HUES6 (cell line): Measurements from ENCODE around the gene LRRTM3.

ENCODE experiments used
- H3K27ac ChIP-seq: 2 replicates; pipeline ENCODE4 v1.7.0; 2013; ENCODE audit warnings: low read depth, mild to moderate bottlenecking, low read length, inconsistent platforms
- H3K27me3 ChIP-seq: 2 replicates; pipeline ENCODE4 v1.6.1; 2013; ENCODE audit warnings: low read length; ENCODE audit not compliant: control insufficient read depth, insufficient read depth
- H3K36me3 ChIP-seq: 2 replicates; pipeline ENCODE4 v1.6.1; 2013; ENCODE audit warnings: low read length; ENCODE audit not compliant: control insufficient read depth, insufficient read depth
- H3K4me1 ChIP-seq: 2 replicates; pipeline ENCODE4 v1.6.1; 2013; ENCODE audit warnings: low read length; ENCODE audit not compliant: control insufficient read depth, insufficient read depth
- H3K4me3 ChIP-seq: 2 replicates; pipeline ENCODE4 v1.5.1; 2013; ENCODE audit warnings: low read depth, low read length
- H3K9ac ChIP-seq: one replicate; pipeline ENCODE4 v1.6.1; 2013; ENCODE audit warnings: mild to moderate bottlenecking, low read length
- H3K9me3 ChIP-seq: 2 replicates; pipeline ENCODE4 v1.6.1; 2013; ENCODE audit warnings: low read depth, low read length; ENCODE audit not compliant: control insufficient read depth, insufficient read depth

The LRRTM3 gene

DNA sequence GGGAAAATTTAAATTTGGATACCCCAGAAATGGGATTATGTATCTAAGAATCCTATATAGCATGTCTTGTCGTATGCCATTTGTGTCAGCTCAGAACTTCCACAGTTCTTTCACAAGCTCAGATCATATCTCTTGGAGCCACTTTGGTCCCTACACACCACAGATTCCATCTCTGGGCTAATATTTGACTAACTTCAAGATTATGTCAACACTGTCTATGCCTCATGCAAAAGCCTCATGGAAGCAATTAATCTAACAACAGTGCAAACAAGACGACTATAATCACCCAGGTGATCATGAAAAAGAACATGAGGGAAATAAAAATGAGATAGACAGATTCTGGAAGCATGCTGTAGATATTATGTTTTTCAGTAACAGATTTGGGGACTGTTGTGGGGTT is 189.1 kb downstream of the LRRTM3 start:
- Histone ChIP-seq H3K9ac (no peak overlapping the region), H3K4me3 (no peak overlapping the region), H3K4me1 (no peaks in the 10 kb centered on the region), H3K27me3 (no peaks in the 10 kb centered on the region), H3K36me3 (no peaks in the 10 kb centered on the region), H3K9me3 (no peaks in the 10 kb centered on the region), H3K27ac (no peak overlapping the region)

DNA sequence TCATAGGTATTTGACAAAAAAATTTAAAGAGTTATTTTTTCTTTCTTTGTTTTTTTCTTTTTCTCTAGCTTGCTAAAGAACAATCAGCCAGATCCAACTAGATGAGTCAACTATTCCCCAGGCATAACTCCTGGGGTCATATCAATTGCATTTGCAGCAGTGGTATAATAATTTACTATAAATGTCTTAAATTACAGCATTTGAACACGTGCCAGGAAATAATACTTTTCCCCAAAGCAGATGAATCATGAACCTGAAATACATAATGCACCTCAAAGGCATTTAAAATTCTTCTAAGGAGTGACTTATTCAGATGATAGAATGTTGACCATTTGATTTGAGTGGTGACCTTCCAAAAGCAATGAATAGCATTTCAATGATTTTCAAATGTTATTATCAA is 190.1 kb downstream of the LRRTM3 start:
- Histone ChIP-seq H3K4me1 (no peaks in the 10 kb centered on the region), H3K36me3 (no peaks in the 10 kb centered on the region), H3K27me3 (no peaks in the 10 kb centered on the region), H3K27ac (no peak overlapping the region), H3K9me3 (no peaks in the 10 kb centered on the region), H3K9ac (no peak overlapping the region), H3K4me3 (no peak overlapping the region)

- Histone ChIP-seq H3K4me1 (no peaks in the 10 kb centered on the region), H3K27ac (no peak overlapping the region), H3K9ac (no peak overlapping the region), H3K4me3 (no peak overlapping the region), H3K36me3 (no peaks in the 10 kb centered on the region), H3K27me3 (no peaks in the 10 kb centered on the region), H3K9me3 (no peaks in the 10 kb centered on the region)
These were observed 193.8 kb downstream of the LRRTM3 start for GRCh38 chr10:67119651-67120050.

- Histone ChIP-seq H3K36me3 (no peaks in the 10 kb centered on the region), H3K4me3 (no peak overlapping the region), H3K4me1 (no peaks in the 10 kb centered on the region), H3K27ac (no peak overlapping the region), H3K9ac (no peak overlapping the region), H3K27me3 (no peaks in the 10 kb centered on the region), H3K9me3 (no peaks in the 10 kb centered on the region)
These were observed 201.6 kb downstream of the LRRTM3 start for GRCh38 chr10:67127441-67127840.

- Histone ChIP-seq H3K27me3 (no peaks in the 10 kb centered on the region), H3K36me3 (no peaks in the 10 kb centered on the region), H3K9ac (no peak overlapping the region), H3K4me1 (peaks cover 7% of the 10 kb centered on the region; the same call in 1 of the 2 replicates), H3K9me3 (no peaks in the 10 kb centered on the region), H3K27ac (no peak overlapping the region), H3K4me3 (no peak overlapping the region)
These were observed 214.8 kb downstream of the LRRTM3 start for GRCh38 chr10:67140641-67141040.

DNA sequence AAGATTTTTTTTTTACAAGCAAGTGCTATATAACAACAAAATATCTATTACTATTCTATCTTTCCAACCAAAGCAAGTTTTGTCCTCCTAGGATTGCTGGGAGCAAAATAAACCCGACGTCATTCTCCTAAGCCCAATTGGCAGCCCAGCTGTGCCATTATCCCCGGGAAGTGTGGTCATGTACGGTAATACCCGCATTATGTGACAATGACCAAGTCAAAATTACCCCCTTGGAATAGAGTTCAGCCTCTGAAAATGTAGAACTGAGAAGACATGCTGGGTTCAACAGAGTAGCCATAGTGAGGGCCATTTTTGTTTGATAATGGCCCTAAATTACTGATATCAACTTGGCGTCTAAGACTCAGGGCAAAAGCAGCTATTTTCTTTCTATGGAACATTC is 215.5 kb downstream of the LRRTM3 start:
- no peak overlapping the region for H3K27ac ChIP-seq
- no peaks in the 10 kb centered on the region for H3K36me3 ChIP-seq
- no peaks in the 10 kb centered on the region for H3K27me3 ChIP-seq
- no peak overlapping the region for H3K4me3 ChIP-seq
- no peak overlapping the region for H3K9ac ChIP-seq
- no peaks in the 10 kb centered on the region for H3K9me3 ChIP-seq
- peaks cover 7% of the 10 kb centered on the region; the same call in 1 of the 2 replicates for H3K4me1 ChIP-seq

DNA sequence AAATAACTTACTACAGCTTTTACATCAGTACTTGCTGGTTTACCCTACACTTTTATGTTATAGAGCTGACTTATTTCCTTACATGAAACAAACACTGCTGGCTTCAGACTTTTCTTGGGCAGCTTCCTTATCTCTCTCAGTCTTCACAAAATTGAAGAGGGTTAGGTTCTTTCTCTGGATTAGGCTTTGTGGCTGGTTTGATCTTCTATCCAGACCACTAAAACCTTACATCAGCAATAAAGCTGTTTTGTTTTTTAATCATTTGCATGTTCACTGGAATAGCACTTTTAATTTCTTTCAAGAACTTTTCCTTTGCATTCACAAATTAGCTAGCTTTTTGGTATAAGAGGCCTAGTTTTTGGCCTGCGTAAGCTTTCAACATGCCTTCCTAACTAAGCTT is 218.7 kb downstream of the LRRTM3 start:
- no peaks in the 10 kb centered on the region for H3K27me3 ChIP-seq
- no peaks in the 10 kb centered on the region for H3K36me3 ChIP-seq
- H3K9me3 ChIP-seq, result no peaks in the 10 kb centered on the region
- H3K9ac ChIP-seq, result no peak overlapping the region
- H3K27ac ChIP-seq, result no peak overlapping the region
- H3K4me1 ChIP-seq, result peaks cover 7% of the 10 kb centered on the region; the same call in 1 of the 2 replicates
- H3K4me3 ChIP-seq, result no peak overlapping the region
